Epithelial cell of esophagus (primary cell): Measurements from ENCODE around the gene LRIG2.

Experiments
- DNase-seq: peaks from one replicate; pipeline ENCODE4 v3.0.0; 2010; ENCODE audit warnings: low read depth
- H3K4me3 ChIP-seq: 2 replicates; pipeline ENCODE4 v1.5.1; 2011; ENCODE audit warnings: mild to moderate bottlenecking, low read length, control low read depth
- CTCF ChIP-seq: IDR thresholded peaks from 2 replicates; pipeline ENCODE4 v1.5.1; 2011; ENCODE audit warnings: low read depth, mild to moderate bottlenecking, low read length, control low read depth, inconsistent platforms; ENCODE audit not compliant: insufficient read depth; ENCODE audit errors: missing control alignments

LRIG2 gene

GRCh38 chr1:113170519-113170918 lies 97.5 kb downstream of the LRIG2 start:
- DNase-seq, result no peak
- TF ChIP-seq CTCF, result no peak

DNA sequence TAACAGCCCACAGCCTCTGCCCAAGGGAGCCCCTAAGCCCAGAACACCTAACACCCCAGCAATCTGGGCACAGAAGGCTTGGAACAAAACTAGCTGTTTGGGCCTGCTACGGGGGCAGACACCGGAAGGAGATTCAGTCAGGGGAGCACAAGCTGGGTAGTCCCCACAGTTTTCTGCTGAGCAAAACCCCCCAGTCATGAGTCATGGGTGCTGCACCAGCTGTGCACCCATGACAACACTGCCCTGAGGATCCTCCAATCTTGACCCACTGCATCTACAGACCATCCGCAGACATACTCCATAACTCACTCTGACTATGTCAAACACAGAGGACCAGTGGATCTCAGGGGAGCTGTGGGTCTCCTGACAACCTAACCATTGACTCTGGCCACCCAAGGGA lies 105.1 kb downstream of the LRIG2 start:
- no peak for DNase-seq
- no peak overlapping the region for H3K4me3 ChIP-seq
- TF ChIP-seq CTCF, result no peak

More at GRCh38 chr1:113170519-113170918, 97.5 kb downstream of the LRIG2 start:
- H3K4me3 ChIP-seq, result no peak overlapping the region

- DNase-seq, result no peak
- TF ChIP-seq CTCF, result peak; percentile 31
Measured at GRCh38 chr1:113178522-113178921, 105.5 kb downstream of the LRIG2 start.

More at GRCh38 chr1:113178522-113178921, 105.5 kb downstream of the LRIG2 start:
- no peak overlapping the region for H3K4me3 ChIP-seq
